Smooth muscle cell of the brain vasculature (primary cell): ENCODE data around the gene GNG7.
A peak's percentile ranks its signal among the peaks of the same experiment; 100 is the strongest.
"Not testable (repeated sequence)": the region's sequence is repeated elsewhere in the genome, so short reads cannot be mapped to it uniquely, and the experiment has no call there.

Source experiments
- DNase-seq: peaks from one replicate; pipeline ENCODE4 v3.0.0-alpha.2; 2012; ENCODE audit warnings: low read depth, low spot score

GNG7 gene

DNA sequence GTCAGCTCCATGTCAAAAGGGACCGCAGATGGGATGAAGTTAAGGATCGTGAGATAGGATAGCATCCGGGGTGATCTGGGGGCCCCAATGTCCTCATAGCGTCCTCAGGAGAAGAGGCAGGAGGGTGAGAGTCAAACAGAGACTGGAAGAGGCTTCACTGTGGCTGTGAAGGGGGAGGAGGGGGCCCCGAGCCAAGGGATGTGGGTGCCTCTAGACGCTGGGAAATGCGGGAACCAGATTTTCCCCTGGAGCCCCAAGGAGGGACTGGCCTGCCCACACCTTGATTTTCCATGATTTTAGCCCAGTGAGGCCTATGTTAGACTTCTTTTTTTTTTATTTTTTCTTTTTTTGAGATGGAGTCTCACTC, 61.2 kb downstream of the GNG7 start:
- no peak for DNase-seq

DNA sequence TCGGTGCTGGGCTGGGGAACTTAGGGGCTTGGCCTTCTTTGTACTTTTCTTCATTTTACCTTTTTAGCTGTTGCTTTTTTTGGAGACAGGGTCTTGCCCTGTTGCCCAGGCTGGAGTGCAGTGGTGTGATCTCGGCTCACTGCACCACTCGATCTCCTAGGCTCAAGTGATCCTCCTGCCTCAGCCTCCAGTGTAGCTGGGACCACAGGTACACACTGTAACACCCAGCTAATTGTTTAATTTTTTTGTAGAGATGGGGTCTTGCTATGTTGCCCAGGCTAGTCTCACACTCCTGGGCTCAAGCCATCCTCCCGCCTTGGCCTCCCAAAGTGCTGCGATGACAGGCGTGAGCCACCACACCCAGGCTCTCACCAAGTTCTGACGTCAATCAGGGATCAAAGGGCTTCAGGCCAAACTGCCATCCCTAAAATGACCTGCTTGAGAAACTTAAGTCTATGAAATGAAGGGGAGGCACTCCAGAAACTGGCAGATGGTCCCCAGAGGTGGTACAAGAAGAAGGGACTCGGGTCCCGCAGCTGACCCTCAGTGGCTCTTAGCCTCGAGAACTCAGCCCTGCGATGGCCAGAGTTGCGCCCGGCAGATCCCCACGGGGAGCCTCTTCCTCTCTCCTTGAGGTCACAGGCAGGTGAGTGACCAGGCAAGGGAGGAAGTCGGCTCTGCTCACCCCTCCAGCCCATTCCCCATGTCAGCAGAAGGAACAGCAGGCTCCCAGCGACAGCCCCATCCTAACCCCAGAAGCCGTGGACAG, 61.7 kb downstream of the GNG7 start:
- DNase-seq: no peak

- DNase-seq: no peak
These were observed 62.5 kb downstream of the GNG7 start for GRCh38 chr19:2639999-2640398.

- no peak for DNase-seq
These were observed 64.0 kb downstream of the GNG7 start for GRCh38 chr19:2638417-2638940.

DNA sequence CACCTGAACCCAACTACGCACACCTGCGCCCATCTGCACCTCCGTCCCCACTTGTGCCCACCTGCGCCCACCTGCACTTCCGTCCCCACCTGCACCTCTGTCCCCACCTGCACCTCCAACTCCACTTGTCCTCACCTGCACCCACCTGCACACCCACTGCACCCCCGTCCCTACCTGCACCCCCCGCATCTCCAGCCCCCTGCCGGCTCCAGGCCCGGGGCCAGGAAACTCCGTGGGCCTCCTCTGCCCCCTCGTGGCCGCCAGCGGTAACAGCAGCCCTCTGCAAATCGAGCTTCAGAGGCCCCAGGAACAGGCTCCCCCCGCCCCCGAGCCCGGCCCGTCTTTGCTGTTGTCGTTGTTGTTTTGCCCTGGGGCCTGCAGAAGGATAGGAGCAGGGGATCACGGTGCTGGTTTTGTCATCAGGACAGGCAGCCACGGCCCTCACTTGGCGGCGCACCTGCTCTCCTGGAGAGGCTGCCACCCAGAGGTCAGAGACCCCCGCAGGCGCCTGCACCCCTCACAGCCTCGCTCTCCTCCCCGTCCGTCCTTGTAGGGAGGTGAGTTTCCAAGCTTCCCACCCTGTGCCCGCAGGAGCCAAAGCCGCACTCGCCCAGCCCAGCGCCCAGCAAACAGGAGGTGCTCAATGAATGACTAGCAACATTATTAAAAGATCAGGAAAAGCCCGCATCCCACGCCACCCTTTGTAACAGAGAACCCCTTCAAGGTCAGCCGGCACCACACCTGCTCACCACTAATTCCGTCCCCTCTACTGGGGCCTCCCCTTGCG, 65.4 kb downstream of the GNG7 start:
- DNase-seq: no peak

DNA sequence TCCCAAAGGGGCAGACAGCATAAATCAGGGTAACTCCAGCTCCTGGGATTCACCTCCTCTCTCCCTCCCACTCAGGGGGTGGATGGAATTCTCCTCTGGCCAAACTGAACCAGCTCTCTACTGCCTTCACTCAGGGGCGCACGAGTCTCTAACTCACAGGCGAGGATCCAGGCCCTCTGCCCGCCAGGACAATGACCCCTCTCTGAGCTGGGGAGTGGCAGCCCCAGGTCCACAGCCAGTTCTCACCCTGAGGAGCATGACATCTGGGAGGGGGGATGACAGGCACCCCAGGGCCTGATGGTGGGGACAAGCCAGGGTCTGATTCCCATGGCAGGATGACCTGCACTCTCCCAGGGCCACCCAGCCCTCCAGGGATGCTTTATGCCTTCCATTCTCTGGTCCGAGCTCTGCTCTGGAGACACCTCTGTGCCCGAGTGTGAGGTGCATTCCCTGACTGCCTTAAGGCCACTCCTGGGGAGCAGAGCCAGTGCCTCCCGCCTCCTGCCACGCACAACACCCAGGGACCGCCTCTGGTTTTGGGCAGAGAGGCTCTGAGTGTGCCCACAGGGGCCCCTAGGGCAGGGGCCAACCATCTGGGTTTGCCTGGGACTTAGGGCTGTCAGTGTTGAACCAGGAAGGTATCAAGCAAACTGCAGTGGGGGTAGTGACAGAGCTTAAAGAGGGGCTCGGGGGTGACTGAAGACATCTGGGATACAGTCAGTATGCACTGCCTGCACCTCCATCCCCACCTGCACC, 66.2 kb downstream of the GNG7 start:
- DNase-seq: no peak

DNA sequence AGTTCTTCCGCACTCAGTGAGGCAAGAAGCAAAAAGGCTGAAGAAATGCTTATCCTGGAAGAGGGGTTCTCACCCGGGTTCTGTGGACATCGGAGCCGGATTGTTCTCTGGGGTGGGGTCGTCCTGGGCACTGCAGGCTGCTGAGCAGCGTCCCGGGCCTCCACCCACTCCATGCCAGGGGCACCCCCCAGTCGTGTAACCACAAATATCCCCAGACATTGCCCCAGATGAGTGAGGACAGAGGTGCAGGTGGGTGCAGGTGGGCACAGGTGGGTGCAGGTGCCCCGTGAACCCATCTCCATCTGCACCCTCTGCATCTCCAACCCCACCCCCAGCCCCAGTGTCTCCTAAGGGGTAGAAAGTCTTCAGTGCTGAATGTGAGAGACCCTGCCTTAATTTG, 67.5 kb downstream of the GNG7 start:
- no peak for DNase-seq

DNA sequence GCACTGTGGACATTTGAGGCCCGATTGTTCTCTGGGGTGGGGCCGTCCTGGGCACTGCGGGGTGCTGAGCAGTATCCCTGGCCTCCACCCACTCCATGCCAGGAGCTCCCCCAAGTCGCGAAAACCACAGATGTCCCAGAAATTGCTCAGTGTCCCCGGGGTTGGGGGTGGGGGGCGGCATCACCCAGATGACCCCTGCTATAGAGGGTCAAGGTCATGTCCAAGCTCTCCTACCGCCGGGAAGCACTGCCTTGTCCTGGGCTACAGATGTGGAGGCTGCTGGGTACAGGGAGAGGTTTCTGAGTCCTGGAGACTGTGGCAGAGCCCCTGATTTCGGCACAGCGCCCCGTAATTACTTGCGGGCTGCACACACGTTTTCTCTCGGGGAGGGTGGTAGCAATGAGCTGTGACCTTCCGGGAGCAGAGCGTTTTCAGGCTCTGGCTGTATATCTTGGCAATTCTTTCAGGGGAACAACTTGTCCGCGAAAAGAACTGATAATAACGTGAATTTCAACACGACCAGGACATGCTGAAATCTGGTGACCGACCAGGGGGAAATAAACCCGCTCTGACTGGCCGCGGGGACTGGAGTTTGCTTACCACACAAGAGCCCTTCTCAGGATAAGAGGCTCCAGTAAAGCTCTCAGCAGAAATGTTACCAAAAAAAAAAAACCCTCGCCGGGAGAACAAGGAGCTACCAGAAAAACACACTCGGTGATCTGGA, 68.1 kb downstream of the GNG7 start:
- DNase-seq: no peak

DNA sequence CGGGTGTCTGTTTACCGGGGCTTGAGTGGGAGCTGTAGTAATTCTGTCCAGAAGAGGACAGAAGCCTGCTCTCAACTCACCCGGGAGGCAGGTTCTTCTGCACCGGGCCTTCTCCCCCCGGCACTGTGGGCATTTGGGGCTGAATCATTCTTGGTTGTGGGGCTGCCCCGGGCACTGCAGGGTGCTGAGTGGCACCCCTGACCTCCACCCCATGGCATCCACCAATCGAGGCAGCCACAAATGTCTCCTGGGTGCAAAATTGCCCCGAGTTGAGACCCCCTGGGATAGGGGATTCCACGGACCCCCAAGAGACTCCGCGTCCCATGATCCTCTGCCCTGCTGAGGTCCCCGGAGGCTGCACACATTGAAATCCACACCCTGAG, 68.8 kb downstream of the GNG7 start:
- DNase-seq: no peak

DNA sequence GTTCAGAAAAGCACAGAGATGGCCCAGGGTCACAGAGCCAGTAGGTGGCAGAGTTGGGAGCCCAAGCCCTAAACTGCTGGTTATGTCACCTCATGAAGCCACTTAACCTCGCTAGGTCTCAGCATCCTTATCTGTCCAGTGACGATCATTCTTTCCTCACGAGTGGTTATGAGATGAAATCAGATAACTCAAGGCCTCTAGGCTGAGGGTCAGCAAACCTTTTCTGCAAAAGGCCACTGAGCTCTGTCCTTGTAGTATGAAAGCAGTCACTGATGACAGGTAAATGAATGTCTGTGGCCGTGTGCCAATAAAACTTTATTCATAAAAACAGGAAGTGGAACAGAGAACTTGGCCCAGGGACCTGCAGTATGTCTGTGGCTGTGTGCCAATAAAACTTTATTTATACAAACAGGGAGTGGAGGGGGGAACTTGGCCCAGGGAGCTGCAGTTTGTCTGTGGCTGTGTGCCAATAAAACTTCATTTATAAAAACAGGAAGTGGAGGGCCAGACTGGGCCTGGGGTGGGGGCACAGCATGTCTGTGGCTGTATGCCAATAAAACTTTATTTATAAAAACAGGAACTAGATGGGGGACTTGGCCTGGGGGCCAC, 71.2 kb downstream of the GNG7 start:
- no peak for DNase-seq

- DNase-seq: no peak
These were observed 72.0 kb downstream of the GNG7 start for GRCh38 chr19:2630352-2631001.

GRCh38 chr19:2629491-2630351, 72.8 kb downstream of the GNG7 start:
- DNase-seq: no peak

- DNase-seq: no peak
These were observed 73.9 kb downstream of the GNG7 start for GRCh38 chr19:2628597-2628996.

DNA sequence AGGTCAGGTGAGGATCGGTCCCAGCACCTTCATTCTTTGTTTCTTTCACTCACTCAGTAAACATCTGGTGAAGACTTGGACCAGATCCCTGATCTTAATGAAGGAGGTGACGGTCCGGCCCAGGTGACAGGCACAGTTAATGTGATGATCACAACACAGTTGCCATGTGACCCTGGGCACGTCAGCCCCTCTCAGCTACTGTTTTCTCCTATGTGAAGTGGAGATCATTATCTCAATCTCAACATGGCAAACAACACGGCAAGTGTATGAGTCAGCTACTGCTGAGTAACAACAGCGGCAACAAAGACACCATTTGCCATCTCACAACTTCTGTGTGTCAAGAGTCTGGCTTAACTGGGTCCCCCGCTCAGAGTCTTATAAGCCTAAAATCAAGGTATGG, 74.6 kb downstream of the GNG7 start:
- no peak for DNase-seq

- DNase-seq: peak; percentile 63
These were observed 75.1 kb downstream of the GNG7 start for GRCh38 chr19:2627319-2627829.

GRCh38 chr19:2625434-2625833, 77.1 kb downstream of the GNG7 start:
- no peak for DNase-seq

- DNase-seq: no peak
These were observed 77.9 kb downstream of the GNG7 start for GRCh38 chr19:2624537-2625091.

DNA sequence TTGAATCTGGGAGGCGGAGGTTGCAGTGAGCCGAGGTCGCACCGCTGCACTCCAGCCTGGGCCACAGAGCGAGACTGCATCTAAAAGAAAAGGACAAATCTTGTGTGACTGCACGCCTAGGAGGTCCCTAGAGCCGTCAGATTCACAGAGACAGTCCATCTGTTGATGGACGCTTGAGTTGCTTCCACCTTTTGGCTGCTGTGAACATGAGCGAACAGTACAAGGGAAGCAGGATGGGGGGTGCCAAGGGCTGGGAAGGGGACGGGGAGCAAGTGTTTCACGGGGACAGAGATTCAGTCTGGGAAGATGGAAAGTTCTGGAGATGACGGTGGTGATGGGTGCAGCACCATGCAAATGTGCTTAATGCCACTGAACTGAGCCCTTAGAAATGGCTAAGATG, 78.7 kb downstream of the GNG7 start:
- DNase-seq: no peak

DNA sequence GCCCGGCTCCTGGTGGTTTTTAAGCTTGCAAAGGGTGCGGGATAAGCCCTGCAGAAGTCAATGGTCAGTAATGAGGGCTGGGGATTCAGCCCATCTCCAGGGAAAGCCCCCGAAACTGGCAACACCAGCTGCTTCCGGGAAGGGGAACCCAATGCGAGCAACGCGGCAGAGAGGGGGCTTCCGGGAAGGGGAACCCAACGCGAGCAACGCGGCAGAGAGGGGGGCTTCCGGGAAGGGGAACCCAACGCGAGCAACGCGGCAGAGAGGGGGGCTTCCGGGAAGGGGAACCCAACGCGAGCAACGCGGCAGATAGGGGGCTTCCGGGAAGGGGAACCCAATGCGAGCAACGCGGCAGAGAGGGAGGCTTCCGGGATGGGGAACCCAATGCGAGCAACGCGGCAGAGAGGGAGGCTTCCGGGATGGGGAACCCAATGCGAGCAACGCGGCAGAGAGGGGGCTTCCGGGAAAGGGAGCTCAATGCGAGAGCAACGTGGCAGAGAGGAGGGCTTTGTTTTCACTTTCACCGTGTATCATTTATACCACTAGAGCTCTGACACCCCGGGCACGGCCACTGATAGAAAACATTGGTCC, 80.0 kb downstream of the GNG7 start:
- not testable (repeated sequence) for DNase-seq
